IPS-NIHi11 (cell line): Measurements from ENCODE around the gene COMMD9.

Source experiments
- DNase-seq: peaks from one replicate; pipeline ENCODE4 v3.0.0; 2012; ENCODE audit warnings: mixed read lengths, low spot score

Gene COMMD9

GRCh38 chr11:36222831-36223635 lies 66.2 kb downstream of the COMMD9 start:
- DNase-seq, result no peak
